Left lung (tissue), 10 donors: ENCODE data around the gene HIVEP3. TPM values are rescaled to one million over a fixed set of nuclear protein-coding genes. Genes with fewer than 3 reads are reported as not detected.

Experiments used
- ATAC-seq: fragments of 200-7000 bp; cut with Tn5 transposase; one replicate; pipeline ENCODE4 v1.9.1; 2020; ENCODE audit warnings: moderate library complexity
- DNase-seq, 4 donors: peaks; one replicate each; pipeline ENCODE4 v3.0.0-alpha.2; 2013 to 2020
- H3K27ac ChIP-seq, 2 donors: fragments of 200-600 bp; sonication (generic) in 1 of 2; one replicate each; pipeline versions ENCODE4 v1.5.0 to v1.8.0; 2020 to 2021
- H3K27me3 ChIP-seq, 2 donors: fragments of 200-600 bp; sonication (generic) in 1 of 2; one replicate each; pipeline versions ENCODE4 v1.5.0 to v1.8.0; 2020 to 2021
- H3K36me3 ChIP-seq, 2 donors: fragments of 200-600 bp; sonication (generic) in 1 of 2; one replicate each; pipeline versions ENCODE4 v1.5.0 to v1.8.0; 2020 to 2021
- H3K4me1 ChIP-seq, 2 donors: fragments of 200-600 bp; one replicate each; pipeline ENCODE4 v1.8.0; 2021
- H3K4me3 ChIP-seq, 2 donors: fragments of 200-600 bp; sonication (generic) in 1 of 2; one replicate each; pipeline versions ENCODE4 v1.5.0 to v1.8.0; 2020 to 2021; ENCODE audit warnings: mild to moderate bottlenecking in 1 of 2
- H3K9me3 ChIP-seq, 2 donors: fragments of 200-600 bp; sonication (generic) in 1 of 2; one replicate each; pipeline versions ENCODE4 v1.5.0 to v1.8.0; 2020 to 2021
- intact Hi-C, 2 donors: fragments of 100-400 bp; cut with DNase I; formaldehyde crosslinking; loops; one replicate each; pipeline versions ENCODE4 v1.11.2 to v1.14.2; 2022
- polyA plus RNA-seq, 6 donors: library from polyadenylated mRNA; unstranded; fragments of 120-200 nt; gene quantifications; one replicate each; pipeline ENCODE4 v1.2.1, GENCODE V29; 2013; ENCODE audit not compliant: insufficient read length in 6 of 6
- total RNA-seq, 2 donors: library from RNA; stranded (reverse); fragmentation: NEBNext Ultra II Directional; extraction: Animal tissue kit (Norgen Biotek cat#: 25700); gene quantifications; one replicate each; pipeline ENCODE4 v1.2.1, GENCODE V29; 2021
- TF ChIP-seq, protein P1 (sequence below), 2 donors: fragments of 200-600 bp; sonication (generic) in 1 of 2; IDR thresholded peaks; one replicate each; pipeline versions ENCODE4 v1.5.0 to v1.8.0; 2021; ENCODE audit warnings: antibody characterized with exemption in 2 of 2
- donor health status: DM: no; HTN: yes; CAD: no.
- donor health status: DM: no; HTN: no; CAD: no.

HIVEP3 gene
- total and polyA plus RNA-seq, 8 donors: 6.0 to 15.6 (median 7.4) TPM

DNA sequence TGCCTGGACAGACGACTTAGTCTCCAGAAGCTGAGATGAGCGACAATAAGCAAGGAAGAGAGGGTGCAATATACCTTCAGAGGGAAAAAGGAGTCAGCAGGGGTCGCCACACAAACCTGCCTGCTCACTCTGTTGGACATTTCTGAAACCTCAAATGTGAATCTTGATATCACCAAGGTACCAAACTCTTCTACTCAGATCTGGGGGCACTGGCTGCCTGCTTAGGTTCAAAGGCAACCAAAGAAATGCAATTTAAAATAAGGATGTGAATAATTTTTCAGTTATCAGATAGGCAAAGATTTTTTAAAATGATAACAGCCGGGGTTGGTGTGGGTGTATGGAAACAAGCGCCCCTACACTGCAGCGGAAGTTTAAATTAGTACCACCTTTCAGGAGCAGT, 164.2 kb downstream of the HIVEP3 start:
- intact Hi-C loops: no loop called here
- peaks cover 0 to 51% of the 10 kb centered on the region in 2 donors for H3K4me1 ChIP-seq
- no peaks in the 10 kb centered on the region for H3K9me3 ChIP-seq
- no peaks in the 10 kb centered on the region for H3K27me3 ChIP-seq
- H3K4me3 ChIP-seq: no peak overlapping the region
- H3K27ac ChIP-seq: no peak overlapping the region
- DNase-seq (no peak), ATAC-seq (no peak)
- TF ChIP-seq, protein P1, sequence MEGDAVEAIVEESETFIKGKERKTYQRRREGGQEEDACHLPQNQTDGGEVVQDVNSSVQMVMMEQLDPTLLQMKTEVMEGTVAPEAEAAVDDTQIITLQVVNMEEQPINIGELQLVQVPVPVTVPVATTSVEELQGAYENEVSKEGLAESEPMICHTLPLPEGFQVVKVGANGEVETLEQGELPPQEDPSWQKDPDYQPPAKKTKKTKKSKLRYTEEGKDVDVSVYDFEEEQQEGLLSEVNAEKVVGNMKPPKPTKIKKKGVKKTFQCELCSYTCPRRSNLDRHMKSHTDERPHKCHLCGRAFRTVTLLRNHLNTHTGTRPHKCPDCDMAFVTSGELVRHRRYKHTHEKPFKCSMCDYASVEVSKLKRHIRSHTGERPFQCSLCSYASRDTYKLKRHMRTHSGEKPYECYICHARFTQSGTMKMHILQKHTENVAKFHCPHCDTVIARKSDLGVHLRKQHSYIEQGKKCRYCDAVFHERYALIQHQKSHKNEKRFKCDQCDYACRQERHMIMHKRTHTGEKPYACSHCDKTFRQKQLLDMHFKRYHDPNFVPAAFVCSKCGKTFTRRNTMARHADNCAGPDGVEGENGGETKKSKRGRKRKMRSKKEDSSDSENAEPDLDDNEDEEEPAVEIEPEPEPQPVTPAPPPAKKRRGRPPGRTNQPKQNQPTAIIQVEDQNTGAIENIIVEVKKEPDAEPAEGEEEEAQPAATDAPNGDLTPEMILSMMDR (IDR thresholded peaks at IDR 0.05): no peak
- H3K36me3 ChIP-seq: no peaks in the 10 kb centered on the region

DNA sequence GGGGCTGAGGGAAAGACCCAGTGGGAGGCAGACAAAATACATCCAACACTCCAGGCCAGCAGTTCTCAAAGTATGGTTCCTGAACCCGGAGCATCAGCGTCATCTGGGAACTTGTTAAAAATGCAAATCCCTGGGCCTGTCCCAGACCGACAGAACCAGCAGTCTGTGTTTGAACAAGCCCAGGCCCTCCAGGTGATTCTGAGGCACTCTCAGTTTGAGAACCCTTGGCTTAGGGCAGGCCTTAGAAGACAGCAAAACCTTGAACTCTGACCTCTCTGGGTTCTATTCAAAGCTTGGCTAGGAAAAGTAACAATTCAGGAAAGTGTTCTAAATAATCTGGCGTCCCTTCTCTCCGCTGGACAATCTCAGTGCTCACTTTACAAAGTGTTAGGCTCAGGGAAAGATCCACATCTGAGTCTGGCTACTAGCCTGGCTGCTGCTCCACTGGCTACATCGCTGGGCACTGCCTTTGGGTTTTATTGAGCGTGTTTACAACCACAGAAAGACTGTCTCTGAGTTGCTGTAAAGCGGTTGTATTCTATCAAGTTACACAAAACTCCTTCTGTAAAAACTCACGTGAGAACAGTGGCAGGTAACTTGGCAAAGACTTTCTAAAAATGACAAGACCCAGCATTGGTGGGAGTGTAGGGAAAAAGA, 166.1 kb downstream of the HIVEP3 start:
- TF ChIP-seq, protein P1 (IDR thresholded peaks at IDR 0.05): no peak
- no peak for DNase-seq
- H3K4me3 ChIP-seq: no peak overlapping the region
- peak; percentile 9 for ATAC-seq
- H3K4me1 ChIP-seq: peaks cover 0 to 41% of the 10 kb centered on the region in 2 donors
- no peaks in the 10 kb centered on the region for H3K27me3 ChIP-seq
- peak overlapping the region in 1 of 2 donors; percentile 85 for H3K27ac ChIP-seq
- no peaks in the 10 kb centered on the region for H3K9me3 ChIP-seq
- H3K36me3 ChIP-seq: no peaks in the 10 kb centered on the region
- intact Hi-C loops: no loop called here

DNA sequence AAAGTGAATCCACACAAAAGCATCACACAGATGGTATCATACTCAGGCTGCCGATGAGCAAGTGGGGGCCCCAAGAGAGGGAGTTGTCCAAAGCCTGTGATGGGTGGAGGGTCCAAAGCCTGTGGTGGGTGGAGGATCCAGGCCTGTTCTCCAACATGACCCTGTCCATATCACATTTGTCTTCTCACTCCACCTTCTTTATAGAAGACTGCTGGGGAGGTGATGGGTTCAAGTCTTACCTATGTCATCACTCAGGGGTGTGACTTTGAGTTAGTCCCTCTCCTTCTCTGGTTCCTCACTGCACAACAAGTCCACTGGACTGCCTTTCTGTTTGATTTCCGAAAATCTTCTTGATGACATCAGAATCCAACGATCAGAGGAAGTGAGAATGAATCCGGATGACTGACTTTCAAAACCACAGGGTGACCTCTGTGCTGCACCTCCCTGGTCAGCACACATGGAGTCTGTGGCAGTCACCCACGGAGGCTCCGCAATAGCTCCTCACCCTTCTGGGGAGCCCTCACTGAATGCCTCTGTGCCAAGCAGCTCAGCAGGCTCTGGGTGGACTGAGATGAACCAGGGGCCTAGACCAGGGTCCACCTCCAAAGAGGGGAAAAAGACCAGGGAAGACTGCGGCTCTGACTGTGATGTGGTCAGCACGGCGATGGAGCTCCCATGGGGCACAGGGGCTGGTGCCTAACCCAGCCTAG, 166.8 kb downstream of the HIVEP3 start:
- TF ChIP-seq, protein P1 (IDR thresholded peaks at IDR 0.05): no peak
- no peak overlapping the region for H3K4me3 ChIP-seq
- ATAC-seq (peak; percentile 82), DNase-seq (peak in 1 of 4 donors; percentile 83)
- no peaks in the 10 kb centered on the region for H3K9me3 ChIP-seq
- intact Hi-C loops: no loop called here
- no peaks in the 10 kb centered on the region for H3K36me3 ChIP-seq
- peak overlapping the region in 1 of 2 donors; percentile 85 for H3K27ac ChIP-seq
- no peaks in the 10 kb centered on the region for H3K27me3 ChIP-seq
- peaks cover 0 to 41% of the 10 kb centered on the region in 2 donors for H3K4me1 ChIP-seq

DNA sequence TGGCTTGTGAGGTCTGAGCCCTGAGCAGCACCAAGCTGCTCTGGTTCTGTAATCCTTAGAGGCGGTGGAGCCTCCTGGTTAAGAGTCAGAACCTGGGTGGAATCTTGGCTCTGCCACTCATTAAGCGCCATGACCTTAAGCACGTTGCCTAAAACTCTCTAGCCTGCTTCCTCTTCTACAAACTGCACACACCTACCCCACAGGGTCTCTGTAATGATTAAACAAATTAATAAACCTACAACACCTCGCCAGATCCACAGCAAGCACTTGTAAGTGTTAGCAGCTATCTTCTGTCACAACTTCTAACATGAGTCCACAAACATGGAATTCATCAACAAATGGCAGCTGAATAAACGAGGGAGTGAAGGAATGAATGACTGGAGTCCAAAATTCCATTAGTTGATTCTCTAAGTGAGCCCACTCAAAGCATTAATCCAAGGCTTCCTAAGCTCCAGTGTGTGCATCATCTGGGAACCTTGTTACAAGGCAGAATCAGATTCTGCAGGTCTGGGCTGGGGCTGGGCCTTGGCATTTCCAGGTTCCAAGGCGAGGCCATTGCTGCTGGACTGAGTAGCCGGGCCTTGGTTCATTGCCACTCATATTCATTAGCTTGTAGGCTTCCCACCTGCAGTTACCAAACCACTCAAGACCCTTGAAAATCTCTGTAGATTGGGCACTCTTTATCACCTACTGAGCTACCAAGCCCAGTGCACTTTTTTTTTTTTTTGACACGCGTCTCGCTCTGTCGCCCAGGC, 168.6 kb downstream of the HIVEP3 start:
- Histone ChIP-seq H3K4me3 (no peak overlapping the region), H3K36me3 (no peaks in the 10 kb centered on the region), H3K9me3 (no peaks in the 10 kb centered on the region), H3K27me3 (no peaks in the 10 kb centered on the region), H3K27ac (no peak overlapping the region), H3K4me1 (peaks cover 0 to 41% of the 10 kb centered on the region in 2 donors)
- intact Hi-C loops: no loop called here
- DNase-seq: no peak
- ATAC-seq: no peak
- TF ChIP-seq, protein P1 (IDR thresholded peaks at IDR 0.05): no peak

DNA sequence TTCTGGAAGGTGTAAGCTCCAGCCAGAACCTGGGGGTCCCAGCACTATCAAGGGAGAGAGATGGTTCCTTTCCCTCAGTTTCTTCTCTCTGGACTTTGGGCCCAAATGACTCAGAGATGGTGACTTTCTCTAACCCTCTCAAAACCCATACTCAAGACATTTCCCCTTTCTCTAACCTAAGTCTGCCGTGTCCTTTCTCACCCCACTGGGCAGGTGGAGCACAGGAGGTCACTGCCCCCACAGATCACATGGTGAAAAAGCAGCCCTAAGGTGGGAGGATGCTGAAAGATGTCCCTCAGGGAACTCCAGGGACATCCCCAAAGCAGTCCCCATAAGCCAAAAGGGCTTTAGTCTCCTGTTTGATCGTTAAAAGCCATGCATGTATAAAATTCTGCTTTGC, 173.7 kb downstream of the HIVEP3 start:
- Histone ChIP-seq H3K27me3 (no peaks in the 10 kb centered on the region), H3K4me1 (peaks cover 9 to 28% of the 10 kb centered on the region in 2 donors), H3K27ac (no peak overlapping the region), H3K4me3 (no peak overlapping the region), H3K9me3 (no peaks in the 10 kb centered on the region), H3K36me3 (no peaks in the 10 kb centered on the region)
- ATAC-seq (no peak), DNase-seq (no peak)
- intact Hi-C loops: no loop called here
- TF ChIP-seq, protein P1 (IDR thresholded peaks at IDR 0.05): no peak
